HCT116 (cell line): Measurements from ENCODE around the gene SPRR2E.
"Not testable (repeated sequence)": the region's sequence is repeated elsewhere in the genome, so short reads cannot be mapped to it uniquely, and the experiment has no call there.

ENCODE experiments used
- CEBPB ChIP-seq: IDR thresholded peaks from 2 replicates; pipeline ENCODE4 v1.6.1; 2012; ENCODE audit warnings: low read depth
- ELF1 ChIP-seq: IDR thresholded peaks from 2 replicates; pipeline ENCODE4 v1.6.1; 2012; ENCODE audit warnings: low read depth, borderline replicate concordance
- EZH2phosphoT487 ChIP-seq: fragments of 200-600 bp; IDR thresholded peaks from 2 replicates; pipeline ENCODE4 v1.6.1; 2018; ENCODE audit warnings: antibody characterized with exemption, borderline replicate concordance
- JUND ChIP-seq: IDR thresholded peaks from 2 replicates; pipeline ENCODE4 v1.6.1; 2012
- MAX ChIP-seq: IDR thresholded peaks from 2 replicates; pipeline ENCODE4 v1.6.1; 2012
- POLR2AphosphoS5 ChIP-seq: IDR thresholded peaks from 2 replicates; pipeline ENCODE4 v1.6.1; 2011; ENCODE audit warnings: mild to moderate bottlenecking, low read depth, low read length, moderate library complexity
- RAD21 ChIP-seq: IDR thresholded peaks from 2 replicates; pipeline ENCODE4 v1.6.1; 2012; ENCODE audit warnings: low read depth, mild to moderate bottlenecking
- YY1 ChIP-seq: IDR thresholded peaks from 2 replicates; pipeline ENCODE4 v1.6.1; 2011; ENCODE audit warnings: low read length, low read depth, moderate library complexity, mild to moderate bottlenecking; ENCODE audit not compliant: insufficient replicate concordance; ENCODE audit errors: extremely low read depth
- TF ChIP-seq, protein P1 (sequence below), 3 experiments: fragments of 200-600 bp in 1 of 3; sonication (generic) in 1 of 3; IDR thresholded peaks in 2 of 3; conservative IDR thresholded peaks in 1 of 3; 2 replicates each; pipeline ENCODE4 v1.5.1; 2012 to 2017; ENCODE audit warnings: low read depth in 2 of 3, low read length in 2 of 3, antibody characterized with exemption in 1 of 3, borderline replicate concordance in 1 of 3, control low read depth in 1 of 3, mild to moderate bottlenecking in 1 of 3, mixed read lengths in 1 of 3, mixed run types in 1 of 3, moderate library complexity in 1 of 3; ENCODE audit not compliant: insufficient read depth in 1 of 3
- TF ChIP-seq, protein P2 (sequence below): IDR thresholded peaks from 2 replicates; pipeline ENCODE4 v1.6.1; 2012; ENCODE audit warnings: low read depth

DNA sequence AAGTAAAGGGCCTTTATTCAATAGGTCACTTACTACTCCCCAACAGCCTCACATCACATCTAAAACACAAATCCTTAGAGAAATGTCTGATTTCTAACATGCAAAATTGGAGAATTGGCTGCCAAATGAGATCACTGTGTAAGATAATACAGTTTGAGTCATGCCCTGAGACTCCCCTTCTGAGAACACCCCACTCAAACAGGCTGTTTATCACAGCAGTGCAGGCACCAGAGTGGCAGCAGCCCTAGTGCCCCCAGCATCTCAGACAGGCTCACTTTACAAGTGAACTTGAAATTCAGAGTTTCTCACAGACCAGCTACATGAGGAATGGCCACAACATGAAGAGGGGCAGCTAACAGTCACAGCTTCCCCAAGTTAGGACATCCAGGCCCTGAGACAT, 20.9 kb upstream of the SPRR2E start:
- TF ChIP-seq POLR2AphosphoS5, YY1, JUND, ELF1, RAD21, MAX, EZH2phosphoT487, CEBPB: not testable (repeated sequence)
- TF ChIP-seq, protein P1, sequence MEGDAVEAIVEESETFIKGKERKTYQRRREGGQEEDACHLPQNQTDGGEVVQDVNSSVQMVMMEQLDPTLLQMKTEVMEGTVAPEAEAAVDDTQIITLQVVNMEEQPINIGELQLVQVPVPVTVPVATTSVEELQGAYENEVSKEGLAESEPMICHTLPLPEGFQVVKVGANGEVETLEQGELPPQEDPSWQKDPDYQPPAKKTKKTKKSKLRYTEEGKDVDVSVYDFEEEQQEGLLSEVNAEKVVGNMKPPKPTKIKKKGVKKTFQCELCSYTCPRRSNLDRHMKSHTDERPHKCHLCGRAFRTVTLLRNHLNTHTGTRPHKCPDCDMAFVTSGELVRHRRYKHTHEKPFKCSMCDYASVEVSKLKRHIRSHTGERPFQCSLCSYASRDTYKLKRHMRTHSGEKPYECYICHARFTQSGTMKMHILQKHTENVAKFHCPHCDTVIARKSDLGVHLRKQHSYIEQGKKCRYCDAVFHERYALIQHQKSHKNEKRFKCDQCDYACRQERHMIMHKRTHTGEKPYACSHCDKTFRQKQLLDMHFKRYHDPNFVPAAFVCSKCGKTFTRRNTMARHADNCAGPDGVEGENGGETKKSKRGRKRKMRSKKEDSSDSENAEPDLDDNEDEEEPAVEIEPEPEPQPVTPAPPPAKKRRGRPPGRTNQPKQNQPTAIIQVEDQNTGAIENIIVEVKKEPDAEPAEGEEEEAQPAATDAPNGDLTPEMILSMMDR (IDR thresholded peaks at IDR 0.05 in 2 of 3, conservative IDR thresholded peaks at IDR 0.05 in 1 of 3; ENCODE audit: borderline replicate concordance in 1 of 3, insufficient read depth in 1 of 3, low read depth in 2 of 3, low read length in 2 of 3) = not testable (repeated sequence)
- TF ChIP-seq, protein P2, sequence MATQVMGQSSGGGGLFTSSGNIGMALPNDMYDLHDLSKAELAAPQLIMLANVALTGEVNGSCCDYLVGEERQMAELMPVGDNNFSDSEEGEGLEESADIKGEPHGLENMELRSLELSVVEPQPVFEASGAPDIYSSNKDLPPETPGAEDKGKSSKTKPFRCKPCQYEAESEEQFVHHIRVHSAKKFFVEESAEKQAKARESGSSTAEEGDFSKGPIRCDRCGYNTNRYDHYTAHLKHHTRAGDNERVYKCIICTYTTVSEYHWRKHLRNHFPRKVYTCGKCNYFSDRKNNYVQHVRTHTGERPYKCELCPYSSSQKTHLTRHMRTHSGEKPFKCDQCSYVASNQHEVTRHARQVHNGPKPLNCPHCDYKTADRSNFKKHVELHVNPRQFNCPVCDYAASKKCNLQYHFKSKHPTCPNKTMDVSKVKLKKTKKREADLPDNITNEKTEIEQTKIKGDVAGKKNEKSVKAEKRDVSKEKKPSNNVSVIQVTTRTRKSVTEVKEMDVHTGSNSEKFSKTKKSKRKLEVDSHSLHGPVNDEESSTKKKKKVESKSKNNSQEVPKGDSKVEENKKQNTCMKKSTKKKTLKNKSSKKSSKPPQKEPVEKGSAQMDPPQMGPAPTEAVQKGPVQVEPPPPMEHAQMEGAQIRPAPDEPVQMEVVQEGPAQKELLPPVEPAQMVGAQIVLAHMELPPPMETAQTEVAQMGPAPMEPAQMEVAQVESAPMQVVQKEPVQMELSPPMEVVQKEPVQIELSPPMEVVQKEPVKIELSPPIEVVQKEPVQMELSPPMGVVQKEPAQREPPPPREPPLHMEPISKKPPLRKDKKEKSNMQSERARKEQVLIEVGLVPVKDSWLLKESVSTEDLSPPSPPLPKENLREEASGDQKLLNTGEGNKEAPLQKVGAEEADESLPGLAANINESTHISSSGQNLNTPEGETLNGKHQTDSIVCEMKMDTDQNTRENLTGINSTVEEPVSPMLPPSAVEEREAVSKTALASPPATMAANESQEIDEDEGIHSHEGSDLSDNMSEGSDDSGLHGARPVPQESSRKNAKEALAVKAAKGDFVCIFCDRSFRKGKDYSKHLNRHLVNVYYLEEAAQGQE = not testable (repeated sequence)
